NCI-H1694 treated with DMSO at 0.1 percent for 48 hours (cell line): ENCODE measurements around the gene VPS13C.

Experiments used
- DNase-seq: peaks from one replicate; lab custom pipeline; 2025; lab: John Stamatoyannopoulos, UW

Gene VPS13C

DNA sequence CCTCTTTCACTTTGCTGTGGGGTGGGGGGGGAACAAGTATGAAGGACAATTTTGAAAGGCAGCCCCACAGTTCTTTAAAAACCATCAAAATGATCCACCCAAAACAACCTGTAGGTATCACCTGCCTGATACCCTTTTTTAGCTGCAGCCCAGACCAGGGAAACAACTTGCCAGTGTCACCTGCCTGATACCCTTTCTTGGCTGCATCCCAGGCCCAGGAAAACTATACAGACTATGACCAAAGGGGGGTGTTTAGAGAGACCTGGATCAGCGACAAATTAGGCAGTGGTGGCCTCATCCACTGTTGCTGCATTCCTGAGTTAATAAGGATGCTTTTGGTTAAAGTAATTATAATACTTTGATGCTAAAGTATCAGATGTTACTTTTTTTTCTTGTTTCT, 122.0 kb downstream of the VPS13C start:
- no peak for DNase-seq

DNA sequence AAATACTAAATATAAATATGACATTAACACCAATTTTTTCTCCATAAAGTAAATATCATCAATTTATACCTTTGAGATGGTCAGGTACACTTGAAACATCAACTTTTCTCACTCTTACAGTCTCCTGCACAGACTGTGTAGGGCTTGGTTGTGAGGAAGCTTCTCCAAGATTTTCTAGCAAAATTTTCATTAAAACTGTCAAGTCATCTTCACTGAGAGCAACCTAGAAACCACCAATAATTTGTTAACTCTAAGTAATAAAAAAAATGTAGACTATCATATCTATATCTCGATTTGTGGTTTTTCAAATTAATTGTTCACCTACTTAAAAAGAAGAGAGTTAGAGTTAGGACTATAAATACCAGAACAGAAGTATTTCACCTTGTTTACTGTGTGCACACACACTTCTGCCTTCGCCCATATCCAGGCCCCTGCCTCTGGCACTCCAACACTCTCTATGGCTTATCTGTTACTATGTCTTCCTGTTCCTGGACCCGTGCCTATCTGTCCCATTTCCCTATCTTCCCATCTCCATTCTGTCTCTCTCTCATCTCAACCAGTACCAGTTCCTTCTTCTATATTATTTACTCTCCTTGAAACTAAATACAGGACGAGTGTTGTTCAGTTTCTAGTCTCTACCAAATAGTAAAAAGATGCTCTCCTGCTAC, 123.6 kb downstream of the VPS13C start:
- no peak for DNase-seq

DNA sequence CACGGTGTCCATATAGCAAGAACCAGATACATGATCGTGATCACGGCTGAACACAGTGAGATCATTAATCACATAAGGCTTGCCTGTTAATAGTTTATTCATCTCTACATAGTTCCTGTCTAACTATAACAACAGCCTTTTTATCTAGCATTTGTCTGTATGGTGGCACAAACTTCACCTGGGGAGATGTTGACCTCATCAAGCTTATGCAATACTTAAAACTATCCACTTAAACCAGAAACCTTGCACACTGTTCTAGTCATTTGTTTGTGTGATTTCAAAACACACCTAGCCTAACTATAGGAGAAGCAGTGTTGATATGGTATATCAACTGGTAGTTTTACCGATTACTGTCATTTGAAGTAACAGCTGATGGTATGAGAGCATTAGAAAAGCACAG, 124.8 kb downstream of the VPS13C start:
- no peak for DNase-seq

DNA sequence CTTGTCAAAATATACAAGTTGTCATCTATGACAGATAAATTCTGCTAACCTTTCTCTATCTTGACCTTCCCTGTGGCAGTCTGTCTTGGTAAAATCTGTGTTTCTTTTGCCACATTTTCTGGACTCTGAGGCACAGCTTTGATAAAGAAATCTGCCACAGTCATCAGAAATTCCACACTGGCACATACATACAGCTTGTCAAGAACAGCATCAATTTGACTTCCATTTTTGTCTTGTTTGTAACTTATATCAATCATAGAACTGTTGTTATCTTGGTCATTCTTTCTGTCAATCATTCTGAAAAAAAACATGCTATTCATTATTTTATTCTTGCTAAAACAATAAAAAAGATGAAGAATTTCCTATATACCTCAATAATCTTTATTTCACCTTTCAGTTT, 130.8 kb downstream of the VPS13C start:
- no peak for DNase-seq

DNA sequence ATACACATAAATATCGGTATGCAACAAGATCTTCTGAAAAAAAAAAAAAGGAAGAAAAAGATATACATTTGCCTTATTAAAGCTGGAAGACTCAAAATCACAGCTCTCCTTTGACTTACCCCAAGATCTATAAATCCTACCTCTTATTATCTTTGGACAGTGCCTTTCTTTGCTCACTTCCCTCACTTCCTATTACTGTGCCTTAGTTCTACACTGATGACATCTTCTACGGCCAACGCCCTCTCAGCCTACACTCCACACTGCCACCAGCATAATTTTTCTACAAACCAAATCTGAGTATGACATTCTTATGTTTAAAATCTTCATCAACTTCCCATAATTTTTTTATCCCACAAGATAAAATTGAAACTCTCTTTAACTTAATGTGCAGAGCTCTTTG, 137.1 kb downstream of the VPS13C start:
- DNase-seq: no peak

DNA sequence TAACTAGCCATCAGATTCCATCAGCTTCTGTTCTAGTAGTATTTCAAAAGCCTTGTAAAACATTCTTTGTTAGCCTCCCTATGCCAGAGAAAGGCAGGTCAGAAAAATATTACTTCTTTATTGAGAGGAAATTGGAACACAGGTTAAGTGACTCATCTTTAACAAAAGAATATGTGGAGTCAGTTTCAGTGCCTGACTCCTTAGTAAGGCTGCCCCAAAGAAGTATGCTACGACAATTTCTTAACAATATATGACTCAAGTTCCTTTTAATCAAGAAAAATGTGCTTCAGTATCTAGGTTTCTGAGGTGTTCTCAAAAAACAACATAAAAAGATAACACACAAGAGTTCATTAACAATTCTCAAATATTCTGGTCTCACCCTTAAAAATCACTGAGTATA, 139.2 kb downstream of the VPS13C start:
- no peak for DNase-seq

DNA sequence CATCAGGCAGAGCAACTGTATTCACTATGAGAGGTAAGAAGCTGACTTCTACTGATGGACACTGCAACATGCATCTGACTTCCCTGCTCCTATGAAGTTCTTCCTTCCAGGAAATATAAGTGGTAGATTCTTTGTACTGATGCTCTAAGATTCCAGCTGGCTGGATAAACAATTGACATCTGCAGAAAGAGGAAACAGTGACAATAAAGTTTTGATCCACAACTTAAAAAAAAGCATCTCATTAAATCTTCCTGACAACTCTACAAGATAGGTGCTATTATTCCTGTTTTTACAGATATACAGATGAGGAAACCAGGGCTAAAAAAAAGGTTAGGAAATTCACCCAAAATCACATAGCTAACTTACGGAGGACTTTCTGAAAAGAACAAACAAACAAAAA, 142.8 kb downstream of the VPS13C start:
- DNase-seq: no peak

DNA sequence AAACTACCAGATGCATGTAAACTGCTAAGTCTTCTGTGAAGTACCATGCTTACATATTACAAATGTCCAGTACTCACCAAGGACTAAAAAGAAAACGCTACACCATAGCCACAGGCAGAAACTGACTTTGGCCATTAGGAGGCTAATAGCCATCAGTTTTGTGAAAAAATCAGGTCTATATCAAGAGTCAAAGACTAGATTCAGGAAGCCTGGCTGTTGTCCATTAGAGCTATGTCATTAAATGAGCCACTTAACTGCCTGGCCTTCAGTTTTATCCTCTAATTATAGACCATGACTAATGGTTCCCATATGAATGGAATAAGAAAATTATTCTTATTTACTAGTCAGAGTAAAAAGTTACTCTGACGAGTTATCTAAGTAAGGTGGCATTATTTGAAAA, 144.1 kb downstream of the VPS13C start:
- no peak for DNase-seq

DNA sequence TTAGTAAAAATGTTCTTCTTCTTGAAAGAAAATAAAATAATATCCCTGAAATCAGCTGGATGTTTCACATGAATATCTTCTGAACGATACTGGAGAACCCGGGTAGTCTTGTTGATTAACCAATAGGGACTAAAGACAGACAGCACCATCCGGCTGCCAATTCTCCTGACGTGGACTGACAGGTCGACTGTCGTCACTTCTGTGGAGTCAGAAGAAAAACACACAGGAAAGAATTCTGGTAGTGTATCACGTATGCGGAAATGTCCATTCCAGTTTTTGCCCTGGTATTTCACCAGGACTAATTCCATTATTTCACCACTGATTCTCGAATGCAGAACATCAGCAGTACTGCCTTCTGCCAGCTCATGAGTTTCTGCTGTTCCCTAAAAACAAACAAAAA, 144.6 kb downstream of the VPS13C start:
- DNase-seq: no peak

DNA sequence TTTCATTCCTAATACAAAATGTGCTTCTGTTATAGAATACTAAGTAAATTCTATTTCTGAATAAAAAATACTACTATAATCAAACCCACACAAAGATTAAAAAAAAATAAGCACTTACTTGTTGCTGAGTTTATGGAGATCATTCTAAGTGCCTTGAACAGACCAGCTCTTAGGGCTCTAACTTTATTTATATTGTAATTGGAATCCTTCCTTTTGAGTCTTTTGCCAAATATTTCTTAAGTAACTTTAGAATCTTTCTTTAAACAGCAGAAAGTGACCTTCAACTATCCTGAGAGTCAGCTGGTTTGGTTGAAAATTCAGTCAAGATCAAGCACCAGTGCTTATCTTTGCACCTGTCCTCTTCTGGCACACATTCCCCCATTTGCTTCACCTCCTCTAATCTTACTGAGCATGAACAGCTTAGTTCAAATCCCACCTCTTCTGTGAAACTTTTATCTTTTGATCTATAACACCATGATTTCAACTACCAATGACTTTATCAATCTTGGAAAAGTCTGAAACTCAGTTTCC, 149.3 kb downstream of the VPS13C start:
- no peak for DNase-seq

DNA sequence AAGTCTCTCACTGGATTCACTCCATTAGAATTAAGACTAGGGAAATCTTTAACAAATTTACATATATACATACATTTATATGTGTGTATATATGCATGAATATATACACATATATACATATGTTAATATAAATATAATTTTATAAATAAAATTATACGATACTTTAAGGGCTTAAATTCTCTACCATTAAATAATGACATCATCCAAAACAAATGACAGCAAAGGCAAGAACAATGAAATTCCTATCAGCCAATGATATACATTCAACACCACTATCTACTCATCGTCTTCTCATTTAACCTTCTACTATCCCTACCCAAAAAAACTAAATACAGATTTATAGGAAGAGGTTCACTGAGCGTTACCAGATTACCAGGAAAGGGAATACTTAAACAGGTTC, 152.0 kb downstream of the VPS13C start:
- no peak for DNase-seq

DNA sequence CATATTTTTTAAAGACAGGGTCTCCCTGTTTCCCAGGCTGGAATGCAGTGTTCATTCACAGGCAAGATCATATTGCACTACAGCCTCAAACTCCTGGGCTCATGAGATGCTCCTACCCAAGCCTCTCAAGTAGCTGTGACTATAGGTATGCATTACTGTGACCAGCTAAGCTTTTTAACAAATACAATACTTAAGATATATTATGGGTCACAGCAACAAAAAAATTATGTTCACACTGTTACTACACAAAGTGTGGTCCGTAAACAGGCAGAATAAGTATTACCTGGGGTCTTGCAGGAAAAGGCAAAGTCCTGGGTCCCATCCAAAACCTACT, 152.5 kb downstream of the VPS13C start:
- DNase-seq: no peak

DNA sequence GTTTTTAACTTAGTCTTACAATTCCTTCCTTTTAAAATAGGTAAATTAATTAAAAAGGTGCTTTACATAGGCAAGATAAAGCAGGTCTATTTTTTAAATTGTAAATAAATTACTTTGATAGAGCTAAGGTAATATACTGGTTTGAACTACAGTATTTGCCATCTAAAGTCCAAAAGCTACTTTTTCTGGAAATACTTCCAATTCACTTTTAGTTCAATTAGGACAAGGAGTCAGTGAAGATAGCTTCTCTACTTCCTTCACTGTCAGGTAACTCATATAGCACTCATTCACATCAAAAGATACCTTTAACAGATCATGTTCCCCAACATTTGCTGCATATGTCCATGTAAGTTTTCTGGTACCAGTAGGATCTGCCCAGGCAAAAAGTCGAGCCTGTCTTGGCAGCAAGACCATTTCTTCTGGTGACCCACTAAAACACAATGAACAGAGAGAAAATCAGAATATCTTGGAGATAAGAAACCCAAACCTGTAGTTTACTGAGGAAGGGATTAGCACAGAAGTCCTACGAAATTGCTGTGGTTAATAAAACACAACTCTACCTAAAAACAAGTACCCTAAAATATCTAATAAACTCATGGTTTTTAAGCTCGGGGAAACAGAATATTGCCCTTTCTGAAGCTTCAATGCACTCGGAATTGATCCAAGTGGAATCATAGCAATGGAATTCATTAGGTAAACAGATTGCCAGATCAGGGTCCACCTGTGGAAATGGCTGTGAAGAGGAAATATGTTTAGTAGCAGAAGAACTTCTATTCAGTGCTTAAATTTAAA, 153.1 kb downstream of the VPS13C start:
- no peak for DNase-seq

DNA sequence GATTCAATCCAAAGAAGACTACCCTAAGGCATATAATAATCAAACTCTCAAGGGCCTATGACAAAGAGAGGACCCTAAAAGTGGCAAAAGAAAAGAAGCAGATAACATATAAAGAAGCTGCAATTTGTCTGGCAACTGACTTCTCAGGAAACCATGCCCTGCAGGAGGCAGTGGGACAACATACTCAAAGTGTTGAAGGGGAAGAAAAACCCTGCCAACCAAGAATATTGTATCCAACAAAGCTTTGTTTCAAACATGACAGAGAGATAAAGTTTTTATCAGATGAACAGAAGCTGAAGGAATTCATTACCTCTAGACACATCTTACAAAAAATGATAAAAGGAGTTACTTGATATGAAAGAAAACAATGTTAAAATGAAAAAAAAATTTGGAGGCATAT, 167.1 kb downstream of the VPS13C start:
- no peak for DNase-seq

DNA sequence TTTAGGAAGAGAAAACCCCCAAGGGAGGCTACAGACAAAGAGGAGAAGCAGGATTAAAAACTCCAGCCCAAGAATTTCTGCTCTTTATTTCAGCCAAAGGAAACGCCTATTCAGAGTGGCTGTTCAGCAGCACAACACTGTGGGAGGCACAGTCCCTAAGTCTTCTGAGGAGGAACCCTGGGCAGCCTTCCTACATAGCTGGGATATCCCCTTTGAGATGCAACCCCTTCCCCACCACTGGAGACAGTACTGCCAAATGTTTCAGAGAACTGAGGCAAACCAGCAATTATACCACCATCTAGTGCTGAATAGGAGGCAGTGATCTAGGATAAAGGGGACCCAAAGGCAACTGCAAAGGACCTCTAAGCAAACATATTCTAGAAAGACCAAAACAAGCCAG, 168.1 kb downstream of the VPS13C start:
- no peak for DNase-seq

DNA sequence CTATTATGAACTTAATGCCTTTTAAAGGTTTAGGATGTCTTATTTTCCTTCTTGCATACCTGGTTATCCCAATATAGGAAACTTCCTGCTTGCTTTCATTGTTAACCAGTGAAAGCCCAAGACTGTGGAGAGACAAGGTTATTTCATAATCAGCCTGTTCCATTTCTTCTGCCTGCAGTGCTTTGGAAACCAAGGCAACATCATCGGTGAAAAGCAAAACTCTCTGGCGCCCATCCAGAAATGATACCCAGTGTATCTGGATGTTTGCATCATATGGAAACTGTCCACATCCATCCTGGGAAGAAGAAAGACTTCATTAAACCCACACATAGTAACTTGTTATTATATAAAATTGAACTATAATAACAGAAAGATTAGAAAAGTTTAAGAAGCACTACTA, 170.1 kb downstream of the VPS13C start:
- no peak for DNase-seq

DNA sequence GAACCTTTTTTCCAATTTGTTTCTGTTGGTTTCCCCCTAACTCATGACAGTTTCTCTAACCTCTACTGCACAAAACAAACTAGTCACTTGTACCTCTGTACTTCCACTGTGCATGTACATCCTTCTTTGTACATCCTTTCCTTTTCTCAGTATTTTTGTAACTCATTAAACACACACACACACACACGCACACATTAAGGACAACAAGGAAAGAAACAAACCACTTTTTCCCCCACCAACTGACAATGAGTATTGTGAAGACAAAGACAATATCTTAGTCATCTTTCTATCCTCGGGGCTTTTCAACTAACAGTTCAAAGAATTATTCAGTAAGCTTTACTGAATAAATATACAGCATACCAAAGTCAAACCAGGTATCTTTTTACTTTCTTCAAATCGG, 170.5 kb downstream of the VPS13C start:
- no peak for DNase-seq

DNA sequence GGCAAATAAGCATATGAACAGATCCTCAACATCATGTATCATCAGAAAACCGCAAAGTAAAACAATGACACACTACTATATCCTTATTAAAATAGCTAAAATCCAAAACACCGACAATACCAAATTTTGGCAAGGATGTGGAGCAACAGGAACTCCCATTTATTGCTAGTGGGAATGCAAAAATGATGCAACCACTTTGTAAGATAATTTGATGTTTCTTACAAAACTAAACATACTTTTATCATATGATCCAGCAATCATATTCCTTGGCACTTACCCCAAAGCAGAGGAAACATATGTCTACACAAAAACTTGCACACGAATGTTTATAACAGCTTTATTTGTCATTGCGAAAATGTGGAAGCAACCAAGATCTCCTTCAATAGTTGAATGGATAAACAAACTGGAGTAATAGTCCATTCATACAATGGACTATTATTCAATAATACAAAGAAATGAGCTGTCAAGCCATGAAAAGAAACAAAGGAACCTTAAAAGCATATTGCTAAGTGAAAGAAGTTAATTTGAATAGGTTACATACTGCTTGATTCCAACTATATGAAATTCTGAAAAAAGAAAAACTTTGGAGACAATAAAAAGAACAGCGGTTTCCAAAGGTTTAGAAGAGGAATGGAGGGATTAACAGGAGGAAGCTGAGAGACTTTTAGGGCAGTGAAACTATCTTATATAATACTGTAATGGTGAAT, 172.0 kb downstream of the VPS13C start:
- DNase-seq: no peak

DNA sequence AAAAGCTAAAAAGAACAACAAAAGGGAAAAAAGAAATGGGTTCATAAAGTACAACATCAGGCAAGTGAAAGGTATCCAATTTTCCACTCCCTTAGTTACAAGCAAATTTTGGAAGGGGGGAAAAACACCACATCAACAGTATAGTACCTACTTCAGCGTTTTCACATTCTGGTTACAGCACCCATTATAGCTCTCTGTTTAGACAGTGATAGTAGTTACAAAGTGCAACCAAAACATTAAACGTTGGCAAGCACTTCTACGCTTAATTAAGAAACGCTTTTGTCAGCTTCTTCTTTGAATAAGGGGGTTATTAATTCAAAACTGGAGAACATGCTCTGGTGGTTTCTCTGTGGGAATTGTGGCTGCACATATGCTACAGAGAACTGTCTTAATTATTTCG, 180.2 kb downstream of the VPS13C start:
- DNase-seq: no peak

DNA sequence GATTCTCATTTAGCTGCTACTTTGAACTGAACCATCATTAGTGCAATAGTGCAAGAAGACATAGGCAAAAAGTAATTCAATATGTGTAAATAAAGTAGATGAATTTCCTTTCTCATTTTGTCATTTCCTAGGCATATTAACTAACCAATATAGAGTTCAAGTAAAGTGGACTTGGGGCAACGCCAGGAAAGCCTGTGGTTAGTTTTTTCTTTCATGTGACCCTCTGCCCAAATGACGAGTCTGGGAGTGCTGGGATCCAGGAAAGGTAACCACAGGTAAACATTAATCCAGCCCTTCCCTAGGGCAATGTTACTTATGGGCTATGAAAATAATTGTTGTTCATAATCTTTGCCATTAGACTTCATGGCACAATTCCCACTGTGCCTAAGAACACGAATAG, 181.0 kb downstream of the VPS13C start:
- no peak for DNase-seq

DNA sequence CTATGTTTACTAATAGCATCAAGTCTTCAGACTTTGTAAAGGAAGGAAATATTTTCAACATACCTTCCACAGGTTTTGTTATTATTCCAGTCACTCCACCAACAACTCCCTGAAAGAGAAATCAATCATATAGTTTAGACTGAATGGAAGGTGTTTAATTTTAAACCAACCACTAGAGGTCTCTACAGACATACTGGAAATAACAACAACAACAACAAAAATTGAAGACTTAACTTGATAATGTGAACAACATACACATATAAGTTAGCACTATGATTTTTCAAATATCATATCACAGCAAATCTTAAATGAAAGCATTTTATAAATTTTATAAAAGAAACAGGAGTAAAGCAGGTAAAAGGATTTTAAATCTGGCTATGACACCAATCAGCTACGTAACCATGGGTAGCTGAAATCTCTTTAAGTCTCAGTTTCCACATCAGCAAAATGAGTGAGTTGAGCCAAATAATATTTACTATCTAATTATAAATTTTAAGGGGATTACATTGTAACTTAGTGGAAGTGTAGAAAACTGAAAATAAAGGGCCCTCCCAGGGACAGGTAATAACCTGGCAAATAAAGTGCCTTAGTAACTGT, 188.2 kb downstream of the VPS13C start:
- DNase-seq: peak; percentile 32

DNA sequence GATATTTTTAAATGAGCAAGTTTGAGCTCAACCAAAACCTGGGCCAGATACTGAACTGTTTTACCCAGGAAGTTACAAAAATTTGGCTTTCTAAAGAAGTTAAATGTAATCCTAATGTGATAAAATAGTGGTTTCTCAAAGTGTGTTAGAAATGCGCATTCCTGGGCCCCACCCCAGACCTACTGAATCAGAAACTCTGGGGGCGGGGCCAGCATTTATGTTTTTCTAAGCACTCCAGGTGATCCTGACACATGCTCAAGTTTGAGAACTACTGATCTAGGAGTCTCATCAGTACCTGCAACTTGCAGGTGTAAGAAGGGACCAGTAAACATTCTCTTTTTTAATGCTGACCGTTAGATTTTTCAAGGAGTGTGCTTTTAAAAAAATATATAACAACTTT, 190.6 kb downstream of the VPS13C start:
- DNase-seq: no peak

DNA sequence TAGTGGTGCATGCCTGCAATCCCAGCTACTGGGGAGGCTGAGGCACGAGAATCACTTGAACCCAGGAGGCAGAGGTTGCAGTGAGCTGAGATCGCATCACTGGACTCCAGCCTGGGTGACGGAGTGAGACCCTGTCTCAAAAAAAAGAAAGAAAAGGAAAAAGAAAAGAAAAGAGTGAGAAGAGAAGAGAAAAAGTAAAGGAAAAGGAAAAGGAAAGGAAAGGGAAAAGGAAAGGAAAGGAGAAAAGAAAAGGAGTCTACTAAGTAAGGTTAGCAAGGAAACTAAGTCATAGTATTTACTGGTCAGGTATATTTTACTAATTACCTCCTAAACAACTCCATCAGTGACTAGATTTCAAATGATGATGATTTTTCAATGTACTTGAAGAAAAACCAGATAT, 198.3 kb downstream of the VPS13C start:
- DNase-seq: no peak
